Activated T-cell treated with anti-CD3 and anti-CD28 coated beads, Interleukin-2, amount 50 U/mL, for 1 hour (primary cell): ENCODE measurements around the gene ZNF69.
"Not testable (repeated sequence)": the region's sequence is repeated elsewhere in the genome, so short reads cannot be mapped to it uniquely, and the experiment has no call there.

Experiments
- DNase-seq: peaks from one replicate; pipeline ENCODE4 v3.0.0-alpha.2; 2020

ZNF69 gene

GRCh38 chr19:11902228-11902627, 14.6 kb downstream of the ZNF69 start:
- DNase-seq: no peak

GRCh38 chr19:11905928-11906327, 18.3 kb downstream of the ZNF69 start:
- no peak for DNase-seq

- not testable (repeated sequence) for DNase-seq
Measured at GRCh38 chr19:11911937-11912336, 24.4 kb downstream of the ZNF69 start.

- DNase-seq: not testable (repeated sequence)
Measured at GRCh38 chr19:11914417-11915051, 27.0 kb downstream of the ZNF69 start.

GRCh38 chr19:11921852-11922495, 34.4 kb downstream of the ZNF69 start:
- no peak for DNase-seq

- peak; percentile 91 for DNase-seq
Measured at GRCh38 chr19:11924886-11925650, 37.5 kb downstream of the ZNF69 start, which contains the start of gene ZNF700. Gene ZNF700 (plus strand): TSS chr19:11925107. CDS start chr19:11925211, 104 bp downstream.

GRCh38 chr19:11925651-11926187, 38.1 kb downstream of the ZNF69 start:
- not testable (repeated sequence) for DNase-seq

GRCh38 chr19:11927227-11927626, 39.6 kb downstream of the ZNF69 start:
- no peak for DNase-seq

- DNase-seq: no peak
Measured at GRCh38 chr19:11931051-11931450, 43.5 kb downstream of the ZNF69 start.

GRCh38 chr19:11931513-11931912, 43.9 kb downstream of the ZNF69 start:
- no peak for DNase-seq

GRCh38 chr19:11935829-11936228, 48.2 kb downstream of the ZNF69 start:
- DNase-seq: not testable (repeated sequence)

GRCh38 chr19:11938383-11938782, 50.8 kb downstream of the ZNF69 start:
- not testable (repeated sequence) for DNase-seq

- DNase-seq: not testable (repeated sequence)
Measured at GRCh38 chr19:11941361-11941887, 53.8 kb downstream of the ZNF69 start.

GRCh38 chr19:11942008-11942842, 54.6 kb downstream of the ZNF69 start:
- no peak for DNase-seq

GRCh38 chr19:11942843-11943108, 55.2 kb downstream of the ZNF69 start:
- DNase-seq: no peak

- DNase-seq: no peak
Measured at GRCh38 chr19:11944656-11945055, 57.1 kb downstream of the ZNF69 start.

GRCh38 chr19:11948646-11949045, 61.1 kb downstream of the ZNF69 start:
- DNase-seq: no peak

GRCh38 chr19:11949201-11949600, 61.6 kb downstream of the ZNF69 start:
- DNase-seq: no peak

GRCh38 chr19:11949614-11950080, 62.1 kb downstream of the ZNF69 start:
- DNase-seq: not testable (repeated sequence)

- DNase-seq: no peak
Measured at GRCh38 chr19:11950312-11950711, 62.7 kb downstream of the ZNF69 start.
